ENCODE measurements around the gene ARID3C.
"Not testable (repeated sequence)": the region's sequence is repeated elsewhere in the genome, so short reads cannot be mapped to it uniquely, and the experiment has no call there.

ARID3C gene

GRCh38 chr9:34639322-34639721, 10.5 kb upstream of the ARID3C start:
- ATAC-seq: not testable (repeated sequence)

GRCh38 chr9:34638138-34638445, 9.2 kb upstream of the ARID3C start:
- ATAC-seq: no peak
- no peak for TF ChIP-seq ZFP30 (CRISPR knock-in tag; IDR thresholded peaks at IDR 0.05)
- TF ChIP-seq PATZ1 (CRISPR knock-in tag; IDR thresholded peaks at IDR 0.05; ENCODE audit: borderline replicate concordance): no peak

- peak; percentile 94 for ATAC-seq
- TF ChIP-seq ZNF70 (CRISPR knock-in tag; IDR thresholded peaks at IDR 0.05) (no peak), ZC3H10 (CRISPR knock-in tag; IDR thresholded peaks at IDR 0.05) (no peak), ZNF8 (CRISPR knock-in tag; IDR thresholded peaks at IDR 0.05) (no peak), ZNF565 (CRISPR knock-in tag; conservative IDR thresholded peaks at IDR 0.05; ENCODE audit: low read depth) (no peak)
Measured at GRCh38 chr9:34637356-34638137, 8.7 kb upstream of the ARID3C start, which contains the start of gene SIGMAR1. SIGMAR1 (minus strand) TSS chr9:34637787; CDS start chr9:34637697, 90 bp downstream.

GRCh38 chr9:34636791-34637355, 8.0 kb upstream of the ARID3C start:
- ATAC-seq: peak; percentile 17; the same call in 2 of the 3 replicates
- TF ChIP-seq ZFP3 (CRISPR knock-in tag; IDR thresholded peaks at IDR 0.05) (0 out of 2 replicates have a peak, but pooled peaks have one; percentile 39), TCF4 (CRISPR knock-in tag; IDR thresholded peaks at IDR 0.05; ENCODE audit: borderline replicate concordance) (no peak)

- no peak for TF ChIP-seq ZFP30 (CRISPR knock-in tag; IDR thresholded peaks at IDR 0.05)
- no peak for TF ChIP-seq CSDC2 (CRISPR knock-in tag; IDR thresholded peaks at IDR 0.05)
- TF ChIP-seq GLIS3 (CRISPR knock-in tag; IDR thresholded peaks at IDR 0.05): no peak
- TF ChIP-seq ZNF565 (CRISPR knock-in tag; conservative IDR thresholded peaks at IDR 0.05; ENCODE audit: low read depth): no peak
- TF ChIP-seq PPARA (CRISPR knock-in tag; IDR thresholded peaks at IDR 0.05; ENCODE audit: borderline replicate concordance): no peak
- TF ChIP-seq ZFP3 (CRISPR knock-in tag; IDR thresholded peaks at IDR 0.05): no peak
- TF ChIP-seq SNAI2 (CRISPR knock-in tag; IDR thresholded peaks at IDR 0.05): no peak
- TF ChIP-seq ZNF70 (CRISPR knock-in tag; IDR thresholded peaks at IDR 0.05): no peak
- TF ChIP-seq CSRNP3 (CRISPR knock-in tag; IDR thresholded peaks at IDR 0.05): no peak
- no peak for TF ChIP-seq TSHZ2 (CRISPR knock-in tag; IDR thresholded peaks at IDR 0.05)
- no peak for TF ChIP-seq ARNTL (CRISPR knock-in tag; IDR thresholded peaks at IDR 0.05; ENCODE audit: borderline replicate concordance, low read depth)
- no peak for TF ChIP-seq RARB (CRISPR knock-in tag; IDR thresholded peaks at IDR 0.05)
- no peak for TF ChIP-seq CREB5 (CRISPR knock-in tag; IDR thresholded peaks at IDR 0.05; ENCODE audit: low read depth)
- no peak for TF ChIP-seq TOX (CRISPR knock-in tag; IDR thresholded peaks at IDR 0.05; ENCODE audit: borderline replicate concordance)
- no peak for TF ChIP-seq ISL1 (CRISPR knock-in tag; IDR thresholded peaks at IDR 0.05)
- no peak for TF ChIP-seq BACH2 (CRISPR knock-in tag; IDR thresholded peaks at IDR 0.05; ENCODE audit: borderline replicate concordance)
- TF ChIP-seq ESRRG (CRISPR knock-in tag; IDR thresholded peaks at IDR 0.05): no peak
- no peak for TF ChIP-seq OSR1 (CRISPR knock-in tag; IDR thresholded peaks at IDR 0.05)
- ATAC-seq: no peak
Measured at GRCh38 chr9:34635556-34635955, 6.7 kb upstream of the ARID3C start.

Measured in SK-N-SH treated with all-trans-retinoic acid at 6 μM for 48 hours (cell line).